22Rv1 (cell line): ENCODE measurements around the gene SLC6A6.

Experiments used
- H3K27ac ChIP-seq: fragments of 450-650 bp; 2 replicates; pipeline ENCODE4 v1.5.1; 2017
- ZFX ChIP-seq: fragments of 450-650 bp; IDR thresholded peaks from 2 replicates; pipeline ENCODE4 v1.6.1; 2017; ENCODE audit warnings: antibody characterized with exemption, borderline replicate concordance
- TF ChIP-seq, protein P1 (sequence below): fragments of 450-650 bp; IDR thresholded peaks from 2 replicates; pipeline ENCODE4 v1.5.1; 2017; ENCODE audit warnings: mild to moderate bottlenecking

Gene SLC6A6

GRCh38 chr3:14402304-14402811 lies at the start of gene SLC6A6:
TSS of gene SLC6A6 (plus strand) at chr3:14402606. CDS start at chr3:14443635, 41,029 bp downstream.
- TF ChIP-seq ZFX, result no peak
- TF ChIP-seq, protein P1, sequence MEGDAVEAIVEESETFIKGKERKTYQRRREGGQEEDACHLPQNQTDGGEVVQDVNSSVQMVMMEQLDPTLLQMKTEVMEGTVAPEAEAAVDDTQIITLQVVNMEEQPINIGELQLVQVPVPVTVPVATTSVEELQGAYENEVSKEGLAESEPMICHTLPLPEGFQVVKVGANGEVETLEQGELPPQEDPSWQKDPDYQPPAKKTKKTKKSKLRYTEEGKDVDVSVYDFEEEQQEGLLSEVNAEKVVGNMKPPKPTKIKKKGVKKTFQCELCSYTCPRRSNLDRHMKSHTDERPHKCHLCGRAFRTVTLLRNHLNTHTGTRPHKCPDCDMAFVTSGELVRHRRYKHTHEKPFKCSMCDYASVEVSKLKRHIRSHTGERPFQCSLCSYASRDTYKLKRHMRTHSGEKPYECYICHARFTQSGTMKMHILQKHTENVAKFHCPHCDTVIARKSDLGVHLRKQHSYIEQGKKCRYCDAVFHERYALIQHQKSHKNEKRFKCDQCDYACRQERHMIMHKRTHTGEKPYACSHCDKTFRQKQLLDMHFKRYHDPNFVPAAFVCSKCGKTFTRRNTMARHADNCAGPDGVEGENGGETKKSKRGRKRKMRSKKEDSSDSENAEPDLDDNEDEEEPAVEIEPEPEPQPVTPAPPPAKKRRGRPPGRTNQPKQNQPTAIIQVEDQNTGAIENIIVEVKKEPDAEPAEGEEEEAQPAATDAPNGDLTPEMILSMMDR, result peak; percentile 58
- H3K27ac ChIP-seq, result peak within 1 kb of the TSS; percentile 81

- no peak for TF ChIP-seq ZFX
- TF ChIP-seq, protein P1, result no peak
- H3K27ac ChIP-seq, result no peak overlapping the region
These were observed 48.9 kb upstream of the SLC6A6 start for GRCh38 chr3:14353502-14353901.

DNA sequence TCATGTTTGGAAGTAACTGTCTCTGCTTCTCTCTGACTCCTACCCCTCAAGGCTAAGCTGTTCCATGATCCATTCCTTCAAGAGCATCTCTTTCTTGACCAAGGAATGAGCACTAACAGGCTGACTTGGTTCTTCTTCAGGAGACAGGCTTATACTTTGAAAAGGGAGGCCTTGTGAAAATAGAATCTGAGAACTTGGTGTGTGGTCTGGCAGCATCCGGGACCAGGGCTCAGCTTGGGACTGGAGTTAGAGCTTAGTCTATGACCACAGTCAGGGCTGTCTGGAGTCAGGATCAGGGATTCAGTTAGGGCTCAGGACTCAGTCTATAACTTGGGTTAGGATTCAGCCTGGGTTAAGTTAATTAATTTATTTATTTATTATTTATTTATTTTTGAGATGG lies 44.9 kb upstream of the SLC6A6 start:
- TF ChIP-seq, protein P1, result no peak
- TF ChIP-seq ZFX, result no peak
- no peak overlapping the region for H3K27ac ChIP-seq

DNA sequence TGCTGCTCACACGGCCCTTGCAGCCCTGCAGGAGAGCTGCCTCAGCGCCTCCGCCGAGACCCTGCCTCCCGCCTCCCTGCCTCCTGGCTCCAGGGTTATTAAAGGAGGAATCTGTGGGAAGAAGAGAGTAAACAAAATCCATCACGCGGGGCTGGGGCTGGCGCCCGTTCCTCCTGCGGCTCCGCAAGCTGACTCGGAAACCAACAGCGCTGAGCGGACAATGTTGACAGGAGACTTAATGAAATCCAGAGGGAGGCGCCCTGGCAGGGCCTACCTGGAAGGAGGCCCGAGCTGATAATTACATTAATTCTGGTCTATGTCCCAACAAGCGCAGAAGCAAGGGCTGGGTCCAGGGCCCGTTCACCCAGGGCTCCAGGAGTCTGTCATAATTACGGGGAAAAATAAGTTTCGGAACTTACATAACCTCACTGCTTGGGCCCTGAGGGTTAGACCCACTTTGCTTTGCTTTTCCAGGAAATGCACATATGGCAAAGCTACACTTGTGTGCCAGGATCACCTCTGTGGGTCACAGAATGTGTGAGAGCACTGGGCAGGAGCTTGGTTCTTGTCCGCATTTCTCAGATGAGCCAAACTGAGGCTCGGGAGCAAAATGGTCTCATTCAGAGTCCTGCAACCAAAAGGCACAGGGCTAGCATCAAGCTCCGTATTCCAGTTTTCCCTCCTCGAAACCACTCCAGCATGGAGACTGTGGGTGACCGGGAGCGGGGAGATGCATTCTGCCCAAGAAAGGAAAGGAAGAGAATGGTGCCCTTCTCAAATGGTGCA lies 43.8 kb upstream of the SLC6A6 start:
- TF ChIP-seq ZFX, result no peak
- H3K27ac ChIP-seq, result no peak overlapping the region

DNA sequence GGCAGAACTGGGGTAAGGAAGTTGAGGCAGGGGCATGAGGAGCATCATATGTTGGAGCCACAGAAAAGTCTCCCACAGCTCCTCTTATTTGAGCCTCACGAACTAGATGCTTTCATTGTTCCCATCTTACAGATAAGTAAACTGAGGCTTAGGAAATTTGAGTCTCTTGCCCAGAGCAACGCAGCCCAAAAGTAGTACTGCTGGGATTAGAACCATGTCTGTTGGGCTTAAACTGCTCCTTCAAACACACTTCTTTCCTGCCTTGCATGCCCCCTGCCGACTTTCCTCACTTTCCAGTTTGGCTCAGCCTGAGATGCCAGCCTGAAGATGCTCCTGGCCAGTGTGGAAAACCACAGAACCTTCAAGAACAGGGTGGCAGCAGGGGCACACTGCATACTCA lies 43.1 kb upstream of the SLC6A6 start:
- TF ChIP-seq ZFX, result no peak
- TF ChIP-seq, protein P1, result no peak
- H3K27ac ChIP-seq, result no peak overlapping the region

DNA sequence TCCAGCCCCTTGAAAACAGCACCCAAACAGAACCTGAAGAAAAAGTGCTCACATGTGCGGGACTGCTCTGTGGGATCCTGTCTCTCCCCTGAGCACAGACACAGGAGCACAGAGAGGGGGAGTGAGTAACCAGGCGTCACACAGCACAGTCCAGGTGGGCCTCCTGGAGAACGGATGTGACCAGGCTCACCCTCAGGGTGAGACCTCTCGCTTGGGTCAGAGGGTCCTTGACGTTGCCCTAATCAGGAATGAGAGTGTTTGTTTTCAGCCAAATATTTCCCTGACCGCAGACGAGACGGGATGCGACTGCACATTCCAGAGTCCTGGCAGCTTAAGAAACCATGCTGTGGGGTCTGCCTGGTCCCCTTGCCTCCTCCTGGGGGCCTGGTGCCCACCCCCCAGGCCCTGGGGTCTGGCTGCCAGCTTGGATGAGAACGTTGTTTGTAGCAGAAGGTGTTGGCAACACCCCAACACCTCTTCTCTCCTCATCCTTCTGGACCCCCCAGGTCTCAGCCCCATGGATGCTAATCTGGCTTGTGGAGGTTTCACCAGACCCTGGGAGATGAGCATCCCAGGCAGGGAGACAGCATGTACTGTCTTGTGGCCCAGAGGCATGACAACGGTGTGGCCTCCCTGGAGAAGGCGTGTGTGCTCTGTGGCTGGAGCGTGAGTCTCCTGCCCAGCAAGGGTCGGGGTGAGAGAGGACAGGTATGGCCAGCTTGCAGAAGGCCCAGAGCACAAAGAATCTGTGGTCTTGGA lies 42.1 kb upstream of the SLC6A6 start:
- TF ChIP-seq, protein P1, result no peak
- TF ChIP-seq ZFX, result no peak

DNA sequence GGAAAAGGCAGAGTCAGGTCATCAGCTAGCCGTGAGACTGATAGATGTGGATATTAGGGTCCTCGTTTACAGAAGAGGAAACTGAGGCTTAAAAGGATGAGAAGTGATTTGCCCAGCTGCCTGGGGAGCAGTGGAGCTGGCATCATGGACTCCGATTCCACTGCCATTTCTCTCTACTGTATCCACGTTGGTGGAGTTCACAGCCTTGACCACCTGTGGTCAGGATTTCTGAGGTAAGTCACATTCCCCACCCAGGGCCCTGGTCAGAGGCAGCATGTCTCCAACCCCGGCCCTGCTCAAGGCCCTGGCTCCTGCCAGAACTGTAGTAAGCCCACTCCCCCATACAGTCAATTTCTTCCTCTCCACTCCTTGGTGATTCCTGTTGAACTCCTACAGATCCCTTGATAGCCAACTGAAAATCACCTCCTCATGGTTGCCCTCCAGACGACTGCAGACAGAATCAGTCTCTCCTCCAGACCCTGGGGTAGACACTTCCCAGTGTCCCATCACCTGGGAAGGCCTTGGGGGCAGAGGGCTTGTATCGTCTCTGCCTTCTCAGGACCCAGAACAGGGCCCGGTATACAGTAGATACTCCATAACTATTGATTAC lies 41.2 kb upstream of the SLC6A6 start:
- TF ChIP-seq, protein P1, result no peak
- no peak for TF ChIP-seq ZFX
- no peak overlapping the region for H3K27ac ChIP-seq

More for the DNA sequence above, 42.1 kb upstream of the SLC6A6 start:
- no peak overlapping the region for H3K27ac ChIP-seq
